HG03280 (cell line): ENCODE data around the gene OTOA.
"Not testable (repeated sequence)": the region's sequence is repeated elsewhere in the genome, so short reads cannot be mapped to it uniquely, and the experiment has no call there.

Experiments
- ATAC-seq: cut with Tn5 transposase; IDR thresholded peaks from one replicate; pipeline ENCODE4 v1.9.1; 2021; ENCODE audit warnings: mild to moderate bottlenecking, moderate library complexity; ENCODE audit not compliant: unreplicated experiment

The OTOA gene

DNA sequence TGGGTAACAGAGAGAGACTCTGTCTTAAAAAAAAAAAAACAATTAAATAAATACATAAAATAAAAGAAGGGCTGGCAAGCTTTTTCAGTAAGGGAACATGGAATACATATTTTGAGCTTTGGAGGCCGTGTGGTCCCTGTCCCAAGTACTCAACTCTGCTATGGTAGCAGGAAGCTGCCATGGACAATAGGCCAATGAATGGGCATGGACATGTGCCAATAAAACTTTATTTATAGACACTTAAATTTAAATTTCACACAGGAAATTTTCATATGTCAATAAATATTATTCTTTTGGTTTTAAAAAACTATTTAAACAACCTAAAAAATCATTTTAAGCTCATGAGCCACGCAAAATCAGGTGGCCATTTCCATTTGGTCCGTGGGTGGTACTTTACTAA is 3.8 kb downstream of the OTOA start:
- no peak for ATAC-seq

DNA sequence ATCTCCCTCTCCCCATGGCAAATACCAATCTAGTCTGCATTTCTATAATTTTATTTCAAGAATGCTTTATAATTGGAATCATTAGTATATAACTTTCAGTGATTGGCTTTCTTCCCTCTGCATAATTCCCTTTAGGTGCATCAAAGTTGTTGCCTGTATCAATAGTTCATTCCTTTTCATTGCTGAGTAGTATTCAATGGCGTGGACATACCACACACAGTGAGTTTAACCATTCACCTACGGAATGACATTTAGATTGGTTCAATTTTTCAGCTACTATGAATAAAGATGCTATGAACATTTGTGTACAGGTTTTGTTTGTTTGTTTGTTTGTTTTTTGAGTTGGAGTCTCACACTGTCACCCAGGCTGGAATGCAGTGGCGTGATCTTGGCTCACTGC is 9.7 kb downstream of the OTOA start:
- no peak for ATAC-seq

DNA sequence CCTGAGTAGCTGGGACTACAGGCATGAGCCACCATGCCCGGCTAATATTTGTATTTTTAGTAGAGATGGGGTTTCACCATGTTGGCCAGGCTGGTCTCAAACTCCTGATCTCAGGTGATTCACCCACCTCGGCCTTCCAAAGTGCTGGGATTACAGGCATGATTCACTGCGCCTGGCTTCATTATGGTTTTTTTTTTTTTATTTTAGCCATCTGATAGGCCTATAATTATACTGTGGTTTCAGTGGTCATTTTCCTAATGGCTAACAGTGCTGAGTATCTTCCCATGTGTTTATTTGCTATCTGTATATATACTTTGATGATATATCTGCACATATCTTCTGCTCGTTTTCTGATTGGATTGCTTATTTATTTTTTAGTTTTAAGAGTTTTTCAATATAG is 10.7 kb downstream of the OTOA start:
- not testable (repeated sequence) for ATAC-seq

DNA sequence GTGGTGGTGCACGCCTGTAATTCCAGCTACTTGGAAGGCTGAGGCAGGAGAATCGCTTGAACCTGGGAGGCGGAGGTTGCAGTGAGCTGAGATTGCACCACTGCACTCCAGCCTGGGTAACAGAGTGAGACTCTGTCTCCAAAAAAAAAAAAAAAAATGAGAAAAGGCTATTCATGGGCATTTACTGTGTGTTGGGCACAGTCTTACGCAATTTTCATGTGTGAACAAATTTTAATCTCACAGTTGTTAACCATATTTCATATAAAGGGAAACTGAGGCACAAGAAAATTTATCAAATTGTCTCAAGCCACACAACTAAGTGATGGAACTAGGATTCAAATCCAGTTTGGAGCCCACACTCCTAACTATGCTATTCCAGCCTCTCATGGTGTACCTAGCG is 16.9 kb downstream of the OTOA start:
- ATAC-seq = not testable (repeated sequence)

GRCh38 chr16:21683184-21683583 is 19.4 kb downstream of the OTOA start:
- ATAC-seq = no peak

GRCh38 chr16:21684199-21684598 is 20.4 kb downstream of the OTOA start:
- no peak for ATAC-seq

- ATAC-seq = no peak
These were observed 21.3 kb downstream of the OTOA start for GRCh38 chr16:21685034-21685455.

DNA sequence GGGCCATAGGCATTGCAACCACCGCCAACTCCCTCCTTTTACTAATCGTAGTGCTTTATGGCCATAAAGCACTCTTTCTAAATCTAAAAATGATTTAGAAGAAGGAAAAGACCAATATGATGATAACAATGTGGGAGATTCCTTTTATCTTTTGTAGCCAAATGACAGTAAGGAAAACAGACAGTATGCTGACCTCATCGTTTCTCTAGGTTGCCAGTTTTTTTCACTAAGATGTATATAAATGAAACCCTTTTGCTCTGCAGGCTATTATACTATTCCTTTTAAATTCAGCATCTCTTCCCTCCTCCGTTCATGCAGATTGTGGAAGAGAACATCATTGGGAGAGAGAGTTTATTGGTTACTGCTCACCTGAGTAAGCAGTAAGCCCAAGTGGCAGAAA is 25.3 kb downstream of the OTOA start:
- no peak for ATAC-seq

DNA sequence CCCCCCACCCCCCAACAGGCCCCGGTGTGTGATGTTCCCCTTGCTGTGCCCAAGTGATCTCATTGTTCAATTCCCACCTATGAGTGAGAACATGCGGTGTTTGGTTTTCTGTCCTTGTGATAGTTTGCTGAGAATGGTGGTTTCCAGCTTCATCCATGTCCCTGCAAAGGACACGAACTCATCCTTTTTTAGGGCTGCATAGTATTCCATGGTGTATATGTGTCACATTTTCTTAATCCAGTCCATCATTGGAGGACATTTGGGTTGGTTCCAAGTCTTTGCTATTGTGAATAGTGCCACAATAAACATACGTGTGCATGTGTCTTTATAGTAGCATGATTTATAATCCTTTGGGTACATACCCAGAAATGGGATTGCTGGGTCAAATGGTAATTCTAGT is 27.2 kb downstream of the OTOA start:
- ATAC-seq = not testable (repeated sequence)

- no peak for ATAC-seq
These were observed 30.8 kb downstream of the OTOA start for GRCh38 chr16:21694609-21695008.

- no peak for ATAC-seq
These were observed 33.3 kb downstream of the OTOA start for GRCh38 chr16:21697032-21697431.

GRCh38 chr16:21698169-21699032 is 34.6 kb downstream of the OTOA start:
- ATAC-seq = no peak

DNA sequence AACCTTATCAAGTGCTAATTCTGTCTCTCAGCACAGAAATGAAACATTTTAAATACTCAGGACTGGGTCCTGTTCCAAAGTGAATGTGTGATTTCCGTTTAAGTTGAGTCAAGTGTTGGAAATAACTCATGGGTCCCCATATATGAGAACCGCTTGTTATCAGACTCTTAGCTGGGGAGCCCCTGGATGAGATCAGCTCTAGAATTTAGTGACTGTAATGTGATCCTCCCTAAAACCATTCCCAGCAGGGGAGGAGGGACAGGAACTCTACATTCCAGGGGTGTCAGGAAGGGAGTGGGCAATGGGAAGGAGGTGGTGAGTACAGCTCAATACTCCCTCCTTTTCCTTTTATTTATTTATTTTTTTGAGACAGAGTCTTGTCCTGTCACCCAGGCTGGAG is 37.5 kb downstream of the OTOA start:
- no peak for ATAC-seq

DNA sequence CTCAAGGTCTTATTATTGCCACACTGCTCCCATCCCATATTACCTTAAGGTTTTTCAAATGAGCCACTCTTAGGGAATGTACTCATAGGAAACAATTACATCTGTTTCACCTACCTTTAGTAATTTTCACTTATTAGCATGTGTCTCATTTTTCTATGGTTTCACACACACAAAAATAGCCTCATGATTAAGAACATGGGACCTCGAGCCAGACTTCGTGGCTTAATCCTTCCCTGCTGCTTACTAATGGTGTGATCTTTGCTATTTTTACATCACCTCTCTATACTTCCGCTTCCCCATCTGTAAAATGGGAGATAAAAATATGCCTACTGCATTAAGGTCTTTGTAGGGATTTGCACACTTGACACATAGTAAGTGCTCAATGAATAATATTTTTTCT is 38.5 kb downstream of the OTOA start:
- no peak for ATAC-seq

- ATAC-seq = no peak
These were observed 39.4 kb downstream of the OTOA start for GRCh38 chr16:21703156-21703555.

GRCh38 chr16:21703589-21704174 is 39.9 kb downstream of the OTOA start:
- ATAC-seq = no peak

DNA sequence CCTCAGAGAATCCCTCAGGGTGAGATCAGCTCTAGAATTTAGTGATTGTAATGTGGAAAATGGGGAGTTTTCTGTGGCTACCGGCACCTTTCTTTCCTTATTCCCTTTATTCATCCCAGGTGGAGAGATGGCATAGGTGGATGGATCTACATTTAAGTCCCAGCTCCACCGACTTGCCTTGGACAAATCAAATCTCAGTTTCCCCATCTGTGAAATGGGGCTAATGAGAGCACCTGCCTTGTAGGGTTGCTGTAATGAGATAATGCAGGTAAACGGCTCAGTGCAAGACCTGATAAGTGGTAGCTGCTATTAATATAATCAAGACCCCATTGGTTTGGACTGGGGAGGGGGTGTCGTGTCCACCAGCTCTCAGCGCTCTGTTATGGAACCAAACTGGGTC is 40.5 kb downstream of the OTOA start:
- no peak for ATAC-seq

DNA sequence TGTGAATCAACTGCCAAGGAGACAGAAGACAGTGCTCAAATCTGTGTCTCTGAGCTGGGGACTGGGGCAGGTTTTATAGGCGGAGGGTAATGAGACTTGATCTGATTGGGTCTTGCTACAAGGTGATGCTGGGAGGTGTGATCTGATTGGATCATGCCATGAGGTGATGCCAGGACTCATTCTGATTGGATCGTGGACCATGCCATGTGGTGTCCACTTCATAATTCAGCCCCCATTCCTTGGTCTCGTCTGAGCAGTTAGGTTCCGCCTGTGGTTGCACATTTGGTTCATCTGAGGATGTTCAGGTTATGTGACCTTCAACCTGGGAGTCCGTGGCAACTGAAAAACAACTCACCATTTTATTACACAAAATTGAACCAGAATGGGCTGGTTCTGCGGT is 41.0 kb downstream of the OTOA start:
- no peak for ATAC-seq

DNA sequence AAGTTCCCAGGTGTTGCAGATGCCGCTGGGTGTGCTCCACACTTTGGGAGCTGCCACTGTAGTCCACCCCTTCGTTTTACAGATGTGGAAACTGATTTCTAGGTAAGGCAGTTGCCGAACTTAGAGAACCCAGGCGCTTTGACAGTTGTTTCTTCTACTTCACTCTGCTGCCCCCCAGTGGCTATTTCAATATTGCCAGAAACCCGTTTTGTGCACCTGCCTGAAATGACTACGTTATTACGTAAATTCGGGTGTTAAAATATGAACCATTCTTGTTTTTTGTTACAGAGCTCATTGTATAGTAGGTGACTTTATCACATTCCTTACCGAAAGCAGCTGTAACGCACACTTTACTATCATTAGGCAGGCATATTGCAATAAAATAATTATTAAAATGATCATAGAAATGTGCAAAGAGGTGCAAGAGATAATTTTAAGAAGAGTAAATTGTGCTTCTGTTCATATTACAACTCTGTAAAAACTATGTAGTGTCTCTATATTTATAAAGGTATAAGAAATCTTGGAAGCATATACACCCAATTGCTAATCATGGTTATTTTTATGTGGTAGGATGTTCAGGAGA is 44.9 kb downstream of the OTOA start:
- ATAC-seq = no peak

GRCh38 chr16:21710938-21711337 is 47.2 kb downstream of the OTOA start:
- ATAC-seq = no peak

- no peak for ATAC-seq
These were observed 50.0 kb downstream of the OTOA start for GRCh38 chr16:21713549-21714368.

GRCh38 chr16:21714369-21714618 is 50.5 kb downstream of the OTOA start:
- ATAC-seq = not testable (repeated sequence)
